Kidney glomerular epithelial cell (primary cell): ENCODE results near the gene OR2L3.
"Not testable (repeated sequence)": the region's sequence is repeated elsewhere in the genome, so short reads cannot be mapped to it uniquely, and the experiment has no call there.

Source experiments
- DNase-seq: peaks from one replicate; lab custom pipeline; 2025; lab: John Stamatoyannopoulos, UW

OR2L3 gene

GRCh38 chr1:248046536-248046935, at the start of gene OR2L3:
OR2L3 (plus strand) TSS chr1:248046836; CDS start chr1:248060682, 13,846 bp downstream.
- DNase-seq = no peak

- no peak for DNase-seq
Measured at GRCh38 chr1:247998811-247999210, 47.8 kb upstream of the OR2L3 start.

- no peak for DNase-seq
Measured at GRCh38 chr1:248000169-248000568, 46.5 kb upstream of the OR2L3 start.

GRCh38 chr1:248007778-248008177, 38.9 kb upstream of the OR2L3 start:
- DNase-seq = no peak

- DNase-seq = no peak
Measured at GRCh38 chr1:248009681-248010080, 37.0 kb upstream of the OR2L3 start.

- no peak for DNase-seq
Measured at GRCh38 chr1:248013229-248013710, 33.4 kb upstream of the OR2L3 start, which contains the start of gene OR2L5. OR2L5 (plus strand) TSS chr1:248013660; CDS start chr1:248021948, 8,288 bp downstream.

GRCh38 chr1:248015803-248016202, 30.8 kb upstream of the OR2L3 start:
- no peak for DNase-seq

GRCh38 chr1:248029770-248030169, 16.9 kb upstream of the OR2L3 start, which contains the start of gene OR2L2:
OR2L2 (plus strand) TSS chr1:248030070; CDS start chr1:248038268, 8,198 bp downstream.
- DNase-seq = no peak

GRCh38 chr1:248045209-248045608, 1.4 kb upstream of the OR2L3 start:
- DNase-seq = no peak

- DNase-seq = no peak
Measured at GRCh38 chr1:248047008-248047407, 372 bp downstream of the OR2L3 start.

GRCh38 chr1:248054671-248055070, 8.0 kb downstream of the OR2L3 start:
- no peak for DNase-seq

- no peak for DNase-seq
Measured at GRCh38 chr1:248055261-248055660, 8.6 kb downstream of the OR2L3 start.

- DNase-seq = no peak
Measured at GRCh38 chr1:248065071-248065470, 18.4 kb downstream of the OR2L3 start.

GRCh38 chr1:248065604-248066003, 19.0 kb downstream of the OR2L3 start:
- no peak for DNase-seq

GRCh38 chr1:248083864-248084263, 37.2 kb downstream of the OR2L3 start:
- DNase-seq = not testable (repeated sequence)

GRCh38 chr1:248094884-248095283, 48.2 kb downstream of the OR2L3 start, which contains the start of gene OR2L13:
OR2L13 (plus strand) TSS chr1:248095184; CDS start chr1:248099376, 4,192 bp downstream.
- DNase-seq = no peak

GRCh38 chr1:248098529-248098928, 51.9 kb downstream of the OR2L3 start:
- DNase-seq = no peak

GRCh38 chr1:248102847-248103246, 56.2 kb downstream of the OR2L3 start:
- no peak for DNase-seq

GRCh38 chr1:248111157-248111556, 64.5 kb downstream of the OR2L3 start:
- no peak for DNase-seq
